ENCODE results near the gene P2RX5.

- no peak for TF ChIP-seq CTCF (IDR thresholded peaks at IDR 0.05; ENCODE audit: low read depth, low read length, poor library complexity, severe bottlenecking)
- TF ChIP-seq EZH2phosphoT487 (IDR thresholded peaks at IDR 0.05; ENCODE audit: borderline replicate concordance, low read length), result no peak
Measured at GRCh38 chr17:3740611-3741073, 44.7 kb upstream of the P2RX5 start.

Measured in DOHH2 (cell line).